AG09309 (cell line): ENCODE results near the gene TNFAIP6.

Source experiments
- DNase-seq: peaks from one replicate; pipeline ENCODE4 v3.0.0-alpha.2; 2010; ENCODE audit warnings: low read depth
- H3K4me3 ChIP-seq: 2 replicates; pipeline ENCODE4 v1.5.1; 2011; ENCODE audit warnings: mild to moderate bottlenecking, low read depth, low read length, moderate library complexity; ENCODE audit not compliant: control insufficient read depth
- CTCF ChIP-seq: IDR thresholded peaks from 2 replicates; pipeline ENCODE4 v1.5.1; 2011; ENCODE audit warnings: mild to moderate bottlenecking, low read depth, low read length, inconsistent platforms; ENCODE audit not compliant: insufficient read depth, control insufficient read depth; ENCODE audit errors: missing control alignments

Gene TNFAIP6

GRCh38 chr2:151347294-151347693, 10.1 kb upstream of the TNFAIP6 start:
- no peak for TF ChIP-seq CTCF
- no peak overlapping the region for H3K4me3 ChIP-seq
- no peak for DNase-seq

- DNase-seq: no peak
- TF ChIP-seq CTCF: no peak
- H3K4me3 ChIP-seq: no peak overlapping the region
These were observed 9.5 kb upstream of the TNFAIP6 start for GRCh38 chr2:151347906-151348305.

- no peak for TF ChIP-seq CTCF
- DNase-seq: no peak
- no peak overlapping the region for H3K4me3 ChIP-seq
These were observed 6.7 kb upstream of the TNFAIP6 start for GRCh38 chr2:151350579-151351195.

- no peak overlapping the region for H3K4me3 ChIP-seq
- TF ChIP-seq CTCF: no peak
- no peak for DNase-seq
These were observed 3.4 kb upstream of the TNFAIP6 start for GRCh38 chr2:151353995-151354394.

GRCh38 chr2:151354807-151355206, 2.6 kb upstream of the TNFAIP6 start:
- DNase-seq: no peak
- TF ChIP-seq CTCF: no peak
- no peak overlapping the region for H3K4me3 ChIP-seq

GRCh38 chr2:151358166-151358970, 976 bp downstream of the TNFAIP6 start:
- TF ChIP-seq CTCF: no peak
- peak overlapping the region; percentile 28 for H3K4me3 ChIP-seq
- no peak for DNase-seq
